Smooth muscle cell (in vitro differentiated cells): Measurements from ENCODE around the gene MEOX2. TPM values are rescaled to one million over a fixed set of nuclear protein-coding genes. Genes with fewer than 3 reads are reported as not detected.

Experiments
- DNase-seq: peaks from one replicate; lab custom pipeline; 2025; ENCODE audit not compliant: unreplicated experiment; lab: John Stamatoyannopoulos, UW
- H2AFZ ChIP-seq: fragments of 200-600 bp; sonication (generic); 2 replicates; pipeline ENCODE4 v1.6.0; 2016; ENCODE audit warnings: antibody characterized with exemption, low read depth, mild to moderate bottlenecking
- H3F3A ChIP-seq: fragments of 200-600 bp; sonication (generic); 2 replicates; pipeline ENCODE4 v1.6.0; 2017; ENCODE audit warnings: antibody characterized with exemption, low read depth
- H3K27ac ChIP-seq: fragments of 200-600 bp; sonication (generic); 2 replicates; pipeline ENCODE4 v1.5.1; 2016; ENCODE audit warnings: low read depth, mild to moderate bottlenecking
- H3K27me3 ChIP-seq: fragments of 200-600 bp; sonication (generic); 2 replicates; pipeline ENCODE4 v1.6.1; 2016; ENCODE audit warnings: low read depth, mild to moderate bottlenecking
- H3K36me3 ChIP-seq: fragments of 200-600 bp; sonication (generic); 2 replicates; pipeline ENCODE4 v1.5.1; 2016; ENCODE audit warnings: low read depth
- H3K4me1 ChIP-seq: fragments of 200-600 bp; sonication (generic); 2 replicates; pipeline ENCODE4 v1.5.1; 2016; ENCODE audit warnings: low read depth
- H3K4me2 ChIP-seq: fragments of 200-600 bp; sonication (generic); 2 replicates; pipeline ENCODE4 v1.6.0; 2016; ENCODE audit warnings: mild to moderate bottlenecking
- H3K4me3 ChIP-seq: fragments of 200-600 bp; sonication (generic); 2 replicates; pipeline ENCODE4 v1.5.1; 2016; ENCODE audit warnings: mild to moderate bottlenecking
- H3K79me2 ChIP-seq: fragments of 200-600 bp; sonication (generic); 2 replicates; pipeline ENCODE4 v1.6.0; 2016; ENCODE audit warnings: low read depth, mild to moderate bottlenecking
- H3K9ac ChIP-seq: fragments of 200-600 bp; sonication (generic); 2 replicates; pipeline ENCODE4 v1.6.0; 2016; ENCODE audit warnings: low read depth
- H3K9me3 ChIP-seq: fragments of 200-600 bp; sonication (generic); replicated peaks from 2 replicates; pipeline ENCODE4 v1.5.1; 2016; ENCODE audit warnings: low read depth
- H4K20me1 ChIP-seq: fragments of 200-600 bp; sonication (generic); 2 replicates; pipeline ENCODE4 v1.6.0; 2016; ENCODE audit warnings: low read depth
- WGBS: methylation state at CpG from one replicate; pipeline ENCODE4 v1.1.7; 2016; ENCODE audit warnings: low lambda C conversion rate; 5-methylcytosine and 5-hydroxymethylcytosine counted together
- polyA plus RNA-seq: library from polyadenylated mRNA; unstranded; fragments of >200 nt; fragmentation: Nextera tagmentation; extraction: Ambion mirVana; gene quantifications from 2 replicates; pipeline ENCODE4 v1.2.1, GENCODE V29; 2016
- total RNA-seq: library from RNA; depleted of rRNA; stranded (reverse); fragments of >200 nt; gene quantifications from 2 replicates; pipeline ENCODE4 v1.2.3, GENCODE V29; 2014
- TF ChIP-seq, protein P1 (sequence below): fragments of 200-600 bp; sonication (generic); IDR thresholded peaks from 2 replicates; pipeline ENCODE4 v1.5.1; 2017; ENCODE audit warnings: borderline replicate concordance, mild to moderate bottlenecking, antibody characterized with exemption; ENCODE audit not compliant: insufficient read depth, poor library complexity, severe bottlenecking

Gene MEOX2
- total and polyA plus RNA-seq, 2 experiments from 2014 or later = 0.19 TPM; not detected in 1

DNA sequence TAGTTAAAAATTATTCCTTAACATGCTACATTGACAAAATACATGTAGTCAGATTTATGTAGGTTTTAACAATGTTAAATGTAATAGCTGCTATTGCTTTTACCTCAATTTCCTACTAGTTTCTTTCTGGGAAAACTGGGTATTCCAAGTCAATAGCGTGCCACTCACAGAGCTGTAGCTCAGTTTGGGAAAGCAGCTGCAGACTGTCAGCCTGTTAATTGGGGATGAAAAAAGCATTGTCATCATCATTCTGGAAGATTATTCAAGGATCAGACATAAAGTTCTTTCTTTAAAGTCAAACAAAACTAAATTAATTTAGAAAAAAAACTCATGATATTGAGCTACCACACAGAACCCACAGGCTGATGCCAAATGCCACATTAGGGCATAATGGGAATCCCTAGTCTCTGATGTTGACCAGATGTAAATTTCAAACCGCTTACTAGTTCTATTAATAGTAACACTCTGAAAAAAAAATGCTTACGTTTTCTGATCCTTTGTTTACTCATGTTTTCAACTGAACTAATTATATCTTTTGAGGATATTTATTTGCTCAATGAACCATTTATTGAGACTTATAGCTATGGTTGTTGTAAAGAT, 105.0 kb downstream of the MEOX2 start:
- no peaks in the 10 kb centered on the region for H3K9me3 ChIP-seq
- WGBS = 41% methylated on average over 3 of the region's 3 CpGs
- no peak overlapping the region for H3K4me2 ChIP-seq
- no peaks in the 10 kb centered on the region for H3K36me3 ChIP-seq
- H3K4me3 ChIP-seq = no peak overlapping the region
- no peaks in the 10 kb centered on the region for H3K79me2 ChIP-seq
- TF ChIP-seq, protein P1, sequence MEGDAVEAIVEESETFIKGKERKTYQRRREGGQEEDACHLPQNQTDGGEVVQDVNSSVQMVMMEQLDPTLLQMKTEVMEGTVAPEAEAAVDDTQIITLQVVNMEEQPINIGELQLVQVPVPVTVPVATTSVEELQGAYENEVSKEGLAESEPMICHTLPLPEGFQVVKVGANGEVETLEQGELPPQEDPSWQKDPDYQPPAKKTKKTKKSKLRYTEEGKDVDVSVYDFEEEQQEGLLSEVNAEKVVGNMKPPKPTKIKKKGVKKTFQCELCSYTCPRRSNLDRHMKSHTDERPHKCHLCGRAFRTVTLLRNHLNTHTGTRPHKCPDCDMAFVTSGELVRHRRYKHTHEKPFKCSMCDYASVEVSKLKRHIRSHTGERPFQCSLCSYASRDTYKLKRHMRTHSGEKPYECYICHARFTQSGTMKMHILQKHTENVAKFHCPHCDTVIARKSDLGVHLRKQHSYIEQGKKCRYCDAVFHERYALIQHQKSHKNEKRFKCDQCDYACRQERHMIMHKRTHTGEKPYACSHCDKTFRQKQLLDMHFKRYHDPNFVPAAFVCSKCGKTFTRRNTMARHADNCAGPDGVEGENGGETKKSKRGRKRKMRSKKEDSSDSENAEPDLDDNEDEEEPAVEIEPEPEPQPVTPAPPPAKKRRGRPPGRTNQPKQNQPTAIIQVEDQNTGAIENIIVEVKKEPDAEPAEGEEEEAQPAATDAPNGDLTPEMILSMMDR = no peak
- H3K9ac ChIP-seq = no peak overlapping the region
- no peaks in the 10 kb centered on the region for H3K4me1 ChIP-seq
- no peaks in the 10 kb centered on the region for H3F3A ChIP-seq
- no peak overlapping the region for H3K27ac ChIP-seq
- no peaks in the 10 kb centered on the region for H4K20me1 ChIP-seq
- H2AFZ ChIP-seq = no peak overlapping the region
- DNase-seq = no peak
- H3K27me3 ChIP-seq = no peaks in the 10 kb centered on the region

DNA sequence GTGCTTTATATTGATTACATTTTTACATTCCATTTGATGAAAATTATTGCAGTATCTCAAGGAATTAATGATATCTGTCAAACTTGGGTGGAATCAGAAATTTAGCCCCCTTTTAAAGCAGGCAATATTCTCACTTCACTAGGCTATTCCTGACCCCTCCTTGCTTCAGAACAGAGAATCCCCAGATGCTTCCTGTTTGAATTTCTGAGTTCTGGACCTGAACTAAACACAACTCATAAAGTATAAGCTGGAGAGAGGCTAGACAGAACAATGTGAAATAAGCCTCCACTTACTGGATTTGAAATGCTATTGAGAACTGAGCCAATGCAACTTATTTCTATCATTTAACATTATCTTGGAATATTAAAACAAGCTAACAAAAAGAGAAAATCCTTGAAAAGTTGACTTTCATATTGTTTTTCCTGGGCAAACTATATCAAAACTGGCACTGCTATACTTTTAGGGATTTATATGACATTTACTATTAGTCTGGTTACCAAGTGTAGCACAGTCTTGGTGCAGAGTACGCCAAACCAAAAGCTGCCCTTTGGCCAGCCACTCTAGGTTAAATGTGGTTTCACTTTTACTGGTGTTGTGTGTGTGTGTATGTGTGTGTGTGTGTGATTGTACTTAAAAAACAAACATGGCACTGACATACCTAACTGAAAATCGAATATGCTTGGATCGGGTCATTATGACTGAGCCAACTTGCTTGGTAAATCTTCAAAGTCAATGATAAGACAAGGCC, 105.7 kb downstream of the MEOX2 start:
- Histone ChIP-seq H3K9ac (no peak overlapping the region), H3K79me2 (no peaks in the 10 kb centered on the region), H3K9me3 (no peaks in the 10 kb centered on the region), H3K4me2 (no peak overlapping the region), H3K4me1 (no peaks in the 10 kb centered on the region), H3K27me3 (no peaks in the 10 kb centered on the region), H3K36me3 (no peaks in the 10 kb centered on the region), H2AFZ (no peak overlapping the region), H4K20me1 (no peaks in the 10 kb centered on the region), H3K27ac (no peak overlapping the region), H3F3A (no peaks in the 10 kb centered on the region), H3K4me3 (no peak overlapping the region)
- TF ChIP-seq, protein P1 = no peak
- WGBS = 89% methylated on average over 3 of the region's 3 CpGs
- no peak for DNase-seq

DNA sequence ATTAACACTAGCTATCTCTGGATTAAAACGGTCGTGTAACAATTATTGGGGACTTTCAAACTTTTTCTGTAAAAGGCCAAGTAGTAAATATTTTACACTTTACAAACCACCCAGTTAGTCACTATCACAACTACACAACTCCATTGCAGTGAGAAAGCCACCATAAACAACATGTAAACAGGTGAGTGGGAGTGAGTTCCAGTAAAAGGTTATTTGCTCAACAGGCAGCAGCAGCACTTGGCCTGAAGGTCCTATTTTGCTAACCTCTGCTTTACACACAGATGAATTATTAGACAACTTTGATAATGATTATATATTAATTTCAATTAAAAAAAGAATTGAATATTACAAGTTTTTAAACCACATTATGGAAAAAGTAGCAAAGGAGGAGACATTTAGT, 108.9 kb downstream of the MEOX2 start:
- H3K79me2 ChIP-seq = no peaks in the 10 kb centered on the region
- no peaks in the 10 kb centered on the region for H3K27me3 ChIP-seq
- no peaks in the 10 kb centered on the region for H3K36me3 ChIP-seq
- no peak overlapping the region for H3K27ac ChIP-seq
- H3F3A ChIP-seq = no peaks in the 10 kb centered on the region
- H3K9me3 ChIP-seq = no peaks in the 10 kb centered on the region
- H3K4me3 ChIP-seq = no peak overlapping the region
- WGBS = 100% methylated on average over 2 of the region's 2 CpGs
- H3K4me1 ChIP-seq = no peaks in the 10 kb centered on the region
- no peak overlapping the region for H3K4me2 ChIP-seq
- DNase-seq = no peak
- H2AFZ ChIP-seq = no peak overlapping the region
- TF ChIP-seq, protein P1 = no peak
- H3K9ac ChIP-seq = no peak overlapping the region
- H4K20me1 ChIP-seq = no peaks in the 10 kb centered on the region
